HG02610 (cell line): ENCODE data around the gene MOV10L1.

ENCODE experiments used
- ATAC-seq: cut with Tn5 transposase; IDR thresholded peaks from one replicate; pipeline ENCODE4 v1.9.1; 2021; ENCODE audit warnings: mild to moderate bottlenecking, moderate library complexity; ENCODE audit not compliant: unreplicated experiment

Gene MOV10L1

GRCh38 chr22:50173311-50173982 lies 83.6 kb downstream of the MOV10L1 start:
- no peak for ATAC-seq

- ATAC-seq = no peak
Measured at GRCh38 chr22:50173983-50174355, 84.2 kb downstream of the MOV10L1 start.

GRCh38 chr22:50174382-50175190 lies 84.8 kb downstream of the MOV10L1 start:
- no peak for ATAC-seq

- no peak for ATAC-seq
Measured at GRCh38 chr22:50175191-50175461, 85.3 kb downstream of the MOV10L1 start.

GRCh38 chr22:50175921-50176849 lies 86.4 kb downstream of the MOV10L1 start:
- ATAC-seq = no peak

- no peak for ATAC-seq
Measured at GRCh38 chr22:50176850-50177536, 87.2 kb downstream of the MOV10L1 start.

- ATAC-seq = no peak
Measured at GRCh38 chr22:50177537-50178470, 88.0 kb downstream of the MOV10L1 start.

- ATAC-seq = no peak
Measured at GRCh38 chr22:50178471-50178864, 88.7 kb downstream of the MOV10L1 start.

GRCh38 chr22:50178871-50179869 lies 89.4 kb downstream of the MOV10L1 start:
- no peak for ATAC-seq

- no peak for ATAC-seq
Measured at GRCh38 chr22:50179937-50180726, 90.3 kb downstream of the MOV10L1 start.

- ATAC-seq = no peak
Measured at GRCh38 chr22:50180727-50181521, 91.1 kb downstream of the MOV10L1 start.

GRCh38 chr22:50182176-50183081 lies 92.6 kb downstream of the MOV10L1 start:
- ATAC-seq = no peak

GRCh38 chr22:50183141-50183971 lies 93.5 kb downstream of the MOV10L1 start:
- ATAC-seq = no peak

- ATAC-seq = no peak
Measured at GRCh38 chr22:50184004-50184901, 94.4 kb downstream of the MOV10L1 start.
